ENCODE results near the gene ADAM8. TPM values are rescaled to one million over a fixed set of nuclear protein-coding genes. Genes with fewer than 3 reads are reported as not detected.

Gene ADAM8
- total and polyA plus RNA-seq, 2 of the 8 experiments (the other 6 are each of a cell fraction or from before 2014, with no cell fraction given) = 4.6 TPM

GRCh38 chr10:133273534-133274143, 3.0 kb downstream of the ADAM8 start:
- Histone ChIP-seq H4K5ac (ENCODE audit: insufficient read length, low read depth, low read length) (no peak overlapping the region), H3K79me2 (ENCODE audit: control insufficient read depth in 1 of 2, insufficient read depth in 2 of 2, low read length in 2 of 2) (no peaks in the 10 kb centered on the region), H3K4ac (replicated peaks; ENCODE audit: insufficient read length, low read depth, low read length) (no peak overlapping the region), H3K4me3 (ENCODE audit: extremely low read depth in 1 of 4, insufficient read depth in 2 of 4, low read depth in 3 of 4, low read length in 4 of 4) (no peak overlapping the region), H2AFZ (ENCODE audit: low read length) (no peak overlapping the region), H3K79me1 (ENCODE audit: low read depth, low read length) (no peaks in the 10 kb centered on the region), H3K9ac (replicated peaks in 1 of 4; ENCODE audit: extremely low read depth in 1 of 4, low read depth in 3 of 4, low read length in 3 of 4) (no peak overlapping the region), H3K23me2 (ENCODE audit: low read depth, low read length) (peaks cover 5% of the 10 kb centered on the region; the same call in 1 of the 2 replicates), H3K23ac (ENCODE audit: insufficient read length) (no peak overlapping the region), H3K27ac (ENCODE audit: low read depth, low read length) (no peak overlapping the region), H4K20me1 (replicated peaks in 1 of 2; ENCODE audit: control insufficient read depth in 1 of 2, insufficient read depth in 2 of 2, low read length in 2 of 2) (peaks cover 0 to 5% of the 10 kb centered on the region in 2 experiments), H3K27me3 (replicated peaks in 1 of 4; ENCODE audit: control insufficient read depth in 3 of 4, extremely low read depth in 1 of 4, insufficient read depth in 3 of 4, low read length in 3 of 4) (peaks cover 0 to 7% (median 4%) of the 10 kb centered on the region in 4 experiments; a peak in 6 of 7 replicates), H2BK12ac (ENCODE audit: low read depth, low read length) (no peak overlapping the region), H3K56ac (replicated peaks; ENCODE audit: insufficient read length, low read depth, low read length) (no peak overlapping the region), H2BK20ac (ENCODE audit: low read length) (no peak overlapping the region), H3K14ac (ENCODE audit: insufficient read length) (no peak overlapping the region), H4K8ac (ENCODE audit: extremely low read depth, insufficient read depth, low read length) (peak overlapping the region; percentile 89; the same call in 1 of the 2 replicates), H3K18ac (ENCODE audit: extremely low read depth, low read length) (no peak overlapping the region), H2BK15ac (ENCODE audit: low read length) (no peak overlapping the region), H2AK5ac (ENCODE audit: low read depth, low read length) (no peak overlapping the region), H3K9me3 (ENCODE audit: insufficient read depth in 2 of 2, low read depth in 1 of 2, low read length in 1 of 2) (no peaks in the 10 kb centered on the region), H2BK120ac (replicated peaks; ENCODE audit: low read depth, low read length) (no peak overlapping the region), H3K4me2 (ENCODE audit: insufficient read depth in 1 of 2, low read depth in 2 of 2, low read length in 2 of 2) (no peak overlapping the region), H3K4me1 (replicated peaks in 1 of 4; ENCODE audit: control insufficient read depth in 3 of 4, insufficient read depth in 4 of 4, low read length in 3 of 4) (peaks cover 0 to 13% (median 7%) of the 10 kb centered on the region in 4 experiments; a peak in 5 of 7 replicates), H3K36me3 (ENCODE audit: control insufficient read depth in 2 of 4, insufficient read depth in 4 of 4, low read length in 3 of 4) (no peaks in the 10 kb centered on the region), H2BK5ac (ENCODE audit: low read depth, low read length) (no peak overlapping the region), H4K91ac (replicated peaks; ENCODE audit: insufficient read length, low read length) (no peak overlapping the region)
- POLR2A ChIA-PET (ENCODE audit: partially characterized antibody) = interaction anchor here (2.3 kb wide), 1 partner anchor 10 kb away, joined by 6 read pairs; no protein-coding TSS in a partner anchor
- CTCF ChIA-PET (ENCODE audit: partially characterized antibody) = interaction anchor here (0.5 to 2.1 kb wide), 4 partner anchors 26 to 155 kb away, joined by 3 to 9 read pairs (median 3); no protein-coding TSS in a partner anchor
- FAIRE-seq (no peak), DNase-seq (ENCODE audit: low read depth in 1 of 2, low spot score in 2 of 2) (no peak)
- WGBS, 2 experiments (ENCODE audit: extremely low coverage in 1 of 2, insufficient coverage in 1 of 2, insufficient read length in 1 of 2, insufficient replicate concordance in 2 of 2, low coverage in 1 of 2, low lambda C conversion rate in 2 of 2, missing lambda C conversion rate in 1 of 2) = 81% methylated on average over 25 of the region's 28 CpGs; no CpG with 5 or more reads in 1 of the 2 experiments
- no peak for TF ChIP-seq EZH2 (IDR thresholded peaks at IDR 0.05; ENCODE audit: low read depth, low read length, severe bottlenecking)
- no peak for TF ChIP-seq MAFK (IDR thresholded peaks at IDR 0.05; ENCODE audit: low read depth, low read length)
- TF ChIP-seq GTF2F1 (IDR thresholded peaks at IDR 0.05; ENCODE audit: borderline replicate concordance, low read depth, low read length) = no peak
- TF ChIP-seq EP300 (IDR thresholded peaks at IDR 0.05; ENCODE audit: borderline replicate concordance in 1 of 2, low read depth in 2 of 2, low read length in 2 of 2) = no peak
